ENCODE data around the gene MGLL.

The MGLL gene

DNA sequence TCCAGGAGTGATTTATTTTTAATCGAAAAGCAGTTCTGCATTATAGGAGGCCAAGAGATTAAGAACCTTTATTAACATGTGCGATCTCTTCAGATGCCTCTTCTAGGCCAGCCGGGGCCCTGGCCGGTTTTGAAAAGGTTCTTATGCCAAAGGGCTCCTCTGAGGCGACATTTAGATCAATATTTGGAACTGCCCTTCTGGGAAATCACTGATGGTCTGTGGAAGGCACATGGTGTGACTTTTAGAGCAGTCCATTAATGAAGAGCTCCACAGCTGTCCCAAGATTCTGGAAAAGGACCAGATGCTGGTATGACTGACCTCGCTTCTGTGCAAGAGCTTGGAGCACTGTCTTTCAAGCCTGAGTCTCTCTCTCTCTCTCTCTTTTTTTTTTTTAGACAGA is 19.7 kb downstream of the MGLL start:
- Histone ChIP-seq H3K27ac (replicated peaks) (no peak overlapping the region), H3K27me3 (ENCODE audit: insufficient read depth, poor library complexity, severe bottlenecking) (no peaks in the 10 kb centered on the region), H3K4me3 (replicated peaks; ENCODE audit: insufficient read depth, low read length) (no peak overlapping the region)
- TF ChIP-seq, protein P1, sequence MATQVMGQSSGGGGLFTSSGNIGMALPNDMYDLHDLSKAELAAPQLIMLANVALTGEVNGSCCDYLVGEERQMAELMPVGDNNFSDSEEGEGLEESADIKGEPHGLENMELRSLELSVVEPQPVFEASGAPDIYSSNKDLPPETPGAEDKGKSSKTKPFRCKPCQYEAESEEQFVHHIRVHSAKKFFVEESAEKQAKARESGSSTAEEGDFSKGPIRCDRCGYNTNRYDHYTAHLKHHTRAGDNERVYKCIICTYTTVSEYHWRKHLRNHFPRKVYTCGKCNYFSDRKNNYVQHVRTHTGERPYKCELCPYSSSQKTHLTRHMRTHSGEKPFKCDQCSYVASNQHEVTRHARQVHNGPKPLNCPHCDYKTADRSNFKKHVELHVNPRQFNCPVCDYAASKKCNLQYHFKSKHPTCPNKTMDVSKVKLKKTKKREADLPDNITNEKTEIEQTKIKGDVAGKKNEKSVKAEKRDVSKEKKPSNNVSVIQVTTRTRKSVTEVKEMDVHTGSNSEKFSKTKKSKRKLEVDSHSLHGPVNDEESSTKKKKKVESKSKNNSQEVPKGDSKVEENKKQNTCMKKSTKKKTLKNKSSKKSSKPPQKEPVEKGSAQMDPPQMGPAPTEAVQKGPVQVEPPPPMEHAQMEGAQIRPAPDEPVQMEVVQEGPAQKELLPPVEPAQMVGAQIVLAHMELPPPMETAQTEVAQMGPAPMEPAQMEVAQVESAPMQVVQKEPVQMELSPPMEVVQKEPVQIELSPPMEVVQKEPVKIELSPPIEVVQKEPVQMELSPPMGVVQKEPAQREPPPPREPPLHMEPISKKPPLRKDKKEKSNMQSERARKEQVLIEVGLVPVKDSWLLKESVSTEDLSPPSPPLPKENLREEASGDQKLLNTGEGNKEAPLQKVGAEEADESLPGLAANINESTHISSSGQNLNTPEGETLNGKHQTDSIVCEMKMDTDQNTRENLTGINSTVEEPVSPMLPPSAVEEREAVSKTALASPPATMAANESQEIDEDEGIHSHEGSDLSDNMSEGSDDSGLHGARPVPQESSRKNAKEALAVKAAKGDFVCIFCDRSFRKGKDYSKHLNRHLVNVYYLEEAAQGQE (IDR thresholded peaks at IDR 0.05; ENCODE audit: insufficient replicate concordance, low read depth): no peak
- TF ChIP-seq, protein P2, sequence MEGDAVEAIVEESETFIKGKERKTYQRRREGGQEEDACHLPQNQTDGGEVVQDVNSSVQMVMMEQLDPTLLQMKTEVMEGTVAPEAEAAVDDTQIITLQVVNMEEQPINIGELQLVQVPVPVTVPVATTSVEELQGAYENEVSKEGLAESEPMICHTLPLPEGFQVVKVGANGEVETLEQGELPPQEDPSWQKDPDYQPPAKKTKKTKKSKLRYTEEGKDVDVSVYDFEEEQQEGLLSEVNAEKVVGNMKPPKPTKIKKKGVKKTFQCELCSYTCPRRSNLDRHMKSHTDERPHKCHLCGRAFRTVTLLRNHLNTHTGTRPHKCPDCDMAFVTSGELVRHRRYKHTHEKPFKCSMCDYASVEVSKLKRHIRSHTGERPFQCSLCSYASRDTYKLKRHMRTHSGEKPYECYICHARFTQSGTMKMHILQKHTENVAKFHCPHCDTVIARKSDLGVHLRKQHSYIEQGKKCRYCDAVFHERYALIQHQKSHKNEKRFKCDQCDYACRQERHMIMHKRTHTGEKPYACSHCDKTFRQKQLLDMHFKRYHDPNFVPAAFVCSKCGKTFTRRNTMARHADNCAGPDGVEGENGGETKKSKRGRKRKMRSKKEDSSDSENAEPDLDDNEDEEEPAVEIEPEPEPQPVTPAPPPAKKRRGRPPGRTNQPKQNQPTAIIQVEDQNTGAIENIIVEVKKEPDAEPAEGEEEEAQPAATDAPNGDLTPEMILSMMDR (IDR thresholded peaks at IDR 0.05; ENCODE audit: insufficient read depth, low read length): no peak
- TF ChIP-seq GABPA (IDR thresholded peaks at IDR 0.05; ENCODE audit: low read depth): no peak
- no peak for TF ChIP-seq POLR2AphosphoS5 (IDR thresholded peaks at IDR 0.05; ENCODE audit: low read depth)
- no peak for TF ChIP-seq SPI1 (IDR thresholded peaks at IDR 0.05; ENCODE audit: borderline replicate concordance, low read depth)
- no peak for DNase-seq (ENCODE audit: low read depth in 1 of 2, low spot score in 1 of 2)

DNA sequence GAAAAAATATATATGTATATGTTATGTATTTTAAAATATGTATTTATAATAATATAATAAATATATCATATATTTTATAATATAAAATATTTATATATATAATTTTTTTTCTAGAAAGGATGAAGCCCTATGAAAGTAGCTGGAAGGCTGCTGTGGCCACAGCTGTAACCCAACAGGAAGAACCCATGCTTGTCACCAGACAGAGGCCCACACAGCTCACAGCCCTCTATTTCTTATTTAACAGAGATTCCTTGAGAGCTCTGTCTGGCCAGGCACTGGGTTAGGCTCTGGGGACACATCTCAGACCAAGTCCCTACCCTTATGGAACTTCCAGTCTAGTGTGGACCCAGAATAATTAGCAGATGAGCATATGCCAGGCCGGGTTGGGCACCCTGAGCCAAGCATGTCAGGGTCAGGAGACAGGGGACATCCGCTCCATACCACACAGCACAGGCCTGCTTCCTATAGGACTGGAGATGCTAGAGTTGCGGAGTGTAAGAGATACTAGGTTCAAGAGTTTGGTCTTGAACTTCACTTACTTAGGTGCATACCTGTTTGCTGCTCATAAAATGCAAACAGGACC is 20.5 kb downstream of the MGLL start:
- no peaks in the 10 kb centered on the region for H3K27me3 ChIP-seq (ENCODE audit: insufficient read depth, poor library complexity, severe bottlenecking)
- H3K4me3 ChIP-seq (replicated peaks; ENCODE audit: insufficient read depth, low read length): no peak overlapping the region
- TF ChIP-seq, protein P1 (IDR thresholded peaks at IDR 0.05; ENCODE audit: insufficient replicate concordance, low read depth): no peak
- no peak for TF ChIP-seq SPI1 (IDR thresholded peaks at IDR 0.05; ENCODE audit: borderline replicate concordance, low read depth)
- no peak for TF ChIP-seq POLR2AphosphoS5 (IDR thresholded peaks at IDR 0.05; ENCODE audit: low read depth)
- TF ChIP-seq, protein P2 (IDR thresholded peaks at IDR 0.05; ENCODE audit: insufficient read depth, low read length): no peak
- no peak for TF ChIP-seq GABPA (IDR thresholded peaks at IDR 0.05; ENCODE audit: low read depth)
- DNase-seq (ENCODE audit: low read depth in 1 of 2, low spot score in 1 of 2): no peak
- H3K27ac ChIP-seq (replicated peaks): 0 out of 2 replicates have a peak overlapping the region, but pooled peaks have one; percentile 25

DNA sequence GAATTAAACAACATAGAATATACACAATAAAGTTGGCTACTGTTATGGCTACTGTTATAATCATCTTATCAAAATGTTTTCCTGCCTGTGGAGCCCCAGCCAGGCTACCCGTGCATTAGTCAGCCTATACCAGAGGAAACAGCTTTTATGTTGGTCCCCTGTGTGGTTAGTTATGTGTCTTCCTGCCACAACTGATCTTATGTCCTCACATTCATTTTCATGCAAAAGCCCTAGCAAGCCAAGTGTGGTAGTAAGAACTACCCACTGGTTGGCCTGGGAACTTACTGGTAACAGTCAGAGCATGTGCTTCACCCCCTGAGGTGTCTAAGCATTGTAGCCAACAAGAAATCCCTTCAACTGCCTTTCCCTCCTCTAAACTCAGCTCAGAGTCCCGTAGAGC is 21.8 kb downstream of the MGLL start:
- Histone ChIP-seq H3K27me3 (ENCODE audit: insufficient read depth, poor library complexity, severe bottlenecking) (no peaks in the 10 kb centered on the region), H3K27ac (replicated peaks) (peak overlapping the region; percentile 79), H3K4me3 (replicated peaks; ENCODE audit: insufficient read depth, low read length) (no peak overlapping the region)
- DNase-seq (ENCODE audit: low read depth in 1 of 2, low spot score in 1 of 2): peak in 1 of 2 experiments; percentile 71
- TF ChIP-seq POLR2AphosphoS5 (IDR thresholded peaks at IDR 0.05; ENCODE audit: low read depth) (no peak), GABPA (IDR thresholded peaks at IDR 0.05; ENCODE audit: low read depth) (no peak), SPI1 (IDR thresholded peaks at IDR 0.05; ENCODE audit: borderline replicate concordance, low read depth) (no peak)
- TF ChIP-seq, protein P2 (IDR thresholded peaks at IDR 0.05; ENCODE audit: insufficient read depth, low read length): no peak
- TF ChIP-seq, protein P1 (IDR thresholded peaks at IDR 0.05; ENCODE audit: insufficient replicate concordance, low read depth): no peak

Measured in HL-60 (cell line).